PC-9 (cell line): ENCODE data around the gene UPF2.

Source experiments
- EZH2 ChIP-seq: fragments of 200-600 bp; sonication (generic); IDR thresholded peaks from 2 replicates; pipeline ENCODE4 v1.8.0; 2017; ENCODE audit warnings: antibody characterized with exemption, low read depth
- TF ChIP-seq, protein P1 (sequence below): fragments of 200-600 bp; sonication (generic); conservative IDR thresholded peaks from 2 replicates; pipeline ENCODE4 v1.6.1; 2017; ENCODE audit warnings: mixed run types, antibody characterized with exemption, mild to moderate bottlenecking, moderate library complexity

DNA sequence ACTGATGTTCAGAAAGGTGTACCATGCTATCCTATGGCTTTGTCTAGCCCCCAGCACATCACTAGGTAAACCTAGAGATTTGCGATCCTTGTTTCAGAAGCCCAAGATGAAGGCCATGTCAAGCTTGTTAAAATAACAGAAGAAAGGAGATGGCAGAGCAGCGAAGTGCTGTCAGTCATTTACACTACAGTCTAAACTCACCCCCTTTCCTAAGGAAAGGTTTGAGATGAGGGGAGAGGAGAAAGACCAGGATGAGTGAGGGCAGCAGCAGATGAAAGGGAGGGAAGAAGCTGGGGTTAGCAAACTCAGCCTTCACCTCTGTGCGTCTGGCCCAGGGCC lies 144.6 kb downstream of the UPF2 start:
- no peak for TF ChIP-seq EZH2
- TF ChIP-seq, protein P1, sequence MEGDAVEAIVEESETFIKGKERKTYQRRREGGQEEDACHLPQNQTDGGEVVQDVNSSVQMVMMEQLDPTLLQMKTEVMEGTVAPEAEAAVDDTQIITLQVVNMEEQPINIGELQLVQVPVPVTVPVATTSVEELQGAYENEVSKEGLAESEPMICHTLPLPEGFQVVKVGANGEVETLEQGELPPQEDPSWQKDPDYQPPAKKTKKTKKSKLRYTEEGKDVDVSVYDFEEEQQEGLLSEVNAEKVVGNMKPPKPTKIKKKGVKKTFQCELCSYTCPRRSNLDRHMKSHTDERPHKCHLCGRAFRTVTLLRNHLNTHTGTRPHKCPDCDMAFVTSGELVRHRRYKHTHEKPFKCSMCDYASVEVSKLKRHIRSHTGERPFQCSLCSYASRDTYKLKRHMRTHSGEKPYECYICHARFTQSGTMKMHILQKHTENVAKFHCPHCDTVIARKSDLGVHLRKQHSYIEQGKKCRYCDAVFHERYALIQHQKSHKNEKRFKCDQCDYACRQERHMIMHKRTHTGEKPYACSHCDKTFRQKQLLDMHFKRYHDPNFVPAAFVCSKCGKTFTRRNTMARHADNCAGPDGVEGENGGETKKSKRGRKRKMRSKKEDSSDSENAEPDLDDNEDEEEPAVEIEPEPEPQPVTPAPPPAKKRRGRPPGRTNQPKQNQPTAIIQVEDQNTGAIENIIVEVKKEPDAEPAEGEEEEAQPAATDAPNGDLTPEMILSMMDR: no peak
